Stomach (tissue), 4 donors: ENCODE results near the gene RNF123.

Experiments
- CTCF ChIP-seq, 7 experiments: fragments of 450-650 bp in 4 of 7; fragments of 200-600 bp in 3 of 7; sonication (generic) in 3 of 7; IDR thresholded peaks; one replicate each; pipeline ENCODE4 v1.5.1; 2016 to 2019; ENCODE audit warnings: antibody characterized with exemption in 7 of 7, control low read depth in 2 of 7, mild to moderate bottlenecking in 1 of 7
- POLR2A ChIP-seq, 4 donors: fragments of 450-650 bp; IDR thresholded peaks; one replicate each; pipeline ENCODE4 v1.6.1; 2016; ENCODE audit warnings: antibody characterized with exemption in 4 of 4, control low read depth in 2 of 4, mild to moderate bottlenecking in 1 of 4, moderate library complexity in 1 of 4

- no peak for TF ChIP-seq CTCF (IDR thresholded peaks at IDR 0.05)
- TF ChIP-seq POLR2A (IDR thresholded peaks at IDR 0.05) = no peak
Observed at GRCh38 chr3:49646236-49646635, 43.1 kb upstream of the RNF123 start.
